CD4-positive, alpha-beta T cell treated with Interleukin-15 for 4 hours (primary cell): ENCODE results near the gene TMEM240.
"Not testable (repeated sequence)": the region's sequence is repeated elsewhere in the genome, so short reads cannot be mapped to it uniquely, and the experiment has no call there.

Experiments
- DNase-seq: peaks from one replicate; pipeline ENCODE4 v3.0.0-alpha.2; 2020; ENCODE audit warnings: low spot score

TMEM240 gene

DNA sequence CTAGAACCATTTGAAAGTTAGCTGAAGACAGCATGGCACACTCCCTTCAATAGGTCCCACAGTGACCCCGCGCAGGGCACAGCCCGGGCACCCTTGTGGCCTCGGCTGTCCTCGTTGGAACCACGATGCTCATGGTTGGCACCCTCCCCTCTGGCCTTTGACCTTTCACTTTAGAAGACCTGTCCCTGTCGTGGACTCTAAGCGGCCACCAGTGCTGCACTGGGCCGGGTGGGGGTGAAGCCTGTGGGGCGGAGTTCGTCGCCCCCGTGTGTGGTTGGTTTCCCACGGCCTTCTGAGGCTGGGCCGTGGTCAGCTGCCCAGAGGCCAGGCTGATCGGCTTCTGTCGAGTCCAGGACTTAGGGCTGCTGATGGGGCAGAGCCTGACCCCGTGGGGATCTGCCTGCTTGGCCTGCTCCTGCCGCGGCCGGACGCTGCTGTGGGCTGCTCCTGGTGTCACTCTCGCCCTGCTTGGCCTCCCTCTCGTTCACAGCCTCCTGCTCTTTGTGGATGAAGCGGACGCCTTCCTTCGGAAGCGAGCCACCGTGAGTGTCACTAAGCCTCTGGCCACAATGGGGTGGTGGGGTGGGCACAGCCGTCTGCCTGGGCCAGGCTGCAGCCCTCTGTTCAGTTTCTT lies 15.6 kb downstream of the TMEM240 start:
- DNase-seq: not testable (repeated sequence)

DNA sequence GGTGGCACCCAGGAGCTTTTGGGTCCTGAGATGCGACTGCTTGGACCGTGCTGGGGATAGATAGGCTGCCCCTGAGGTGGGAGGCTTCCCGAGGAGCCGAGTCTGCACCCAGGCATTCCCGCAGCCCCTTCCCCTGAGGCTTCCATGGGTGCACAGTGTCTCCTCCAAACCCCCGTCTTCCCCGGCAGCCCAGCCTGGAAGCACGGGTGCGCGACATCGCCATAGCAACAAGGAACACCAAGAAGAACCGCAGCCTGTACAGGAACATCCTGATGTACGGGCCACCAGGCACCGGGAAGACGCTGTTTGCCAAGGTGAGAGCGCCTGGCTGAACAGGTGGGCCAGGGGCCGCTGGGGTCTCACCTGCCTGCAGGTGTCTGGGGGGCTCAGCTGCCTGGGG lies 16.8 kb downstream of the TMEM240 start:
- DNase-seq: not testable (repeated sequence)

DNA sequence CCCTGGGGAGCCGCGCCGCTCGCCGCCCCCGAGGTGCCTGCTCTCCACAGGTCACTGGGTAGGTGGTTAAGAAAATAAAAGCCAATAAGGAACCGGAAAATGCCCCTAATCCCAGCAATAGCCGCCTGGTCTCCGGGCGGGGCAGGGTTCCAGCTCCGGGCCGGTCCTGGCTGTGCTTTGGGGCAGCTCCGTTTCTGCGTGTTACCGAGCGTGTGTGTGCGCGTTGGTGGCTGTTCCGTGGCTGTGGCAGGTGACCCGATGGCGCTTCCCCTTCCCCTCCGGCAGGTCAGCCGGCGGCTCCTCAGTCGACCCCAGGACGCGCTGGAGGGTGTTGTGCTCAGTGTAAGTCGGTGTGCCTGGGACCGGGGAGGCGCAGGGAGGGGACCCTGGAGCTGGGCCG lies 17.2 kb downstream of the TMEM240 start:
- not testable (repeated sequence) for DNase-seq

DNA sequence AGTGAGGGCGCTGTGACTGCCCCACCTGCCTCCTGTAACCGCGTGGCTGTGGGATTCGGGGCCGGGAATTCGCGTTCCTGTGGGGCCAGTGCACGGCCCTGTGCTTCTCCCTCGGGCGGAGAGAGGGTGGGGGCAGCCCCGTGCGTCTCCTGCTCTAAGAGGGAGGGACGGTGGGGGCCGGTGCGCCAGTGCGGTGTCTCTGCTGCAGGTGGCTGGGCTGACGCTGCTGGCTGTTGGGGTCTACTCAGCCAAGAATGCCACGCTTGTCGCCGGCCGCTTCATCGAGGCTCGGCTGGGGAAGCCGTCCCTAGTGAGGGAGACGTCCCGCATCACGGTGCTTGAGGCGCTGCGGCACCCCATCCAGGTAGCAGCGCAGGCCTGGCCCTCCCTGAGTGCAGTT lies 17.9 kb downstream of the TMEM240 start:
- DNase-seq: not testable (repeated sequence)

DNA sequence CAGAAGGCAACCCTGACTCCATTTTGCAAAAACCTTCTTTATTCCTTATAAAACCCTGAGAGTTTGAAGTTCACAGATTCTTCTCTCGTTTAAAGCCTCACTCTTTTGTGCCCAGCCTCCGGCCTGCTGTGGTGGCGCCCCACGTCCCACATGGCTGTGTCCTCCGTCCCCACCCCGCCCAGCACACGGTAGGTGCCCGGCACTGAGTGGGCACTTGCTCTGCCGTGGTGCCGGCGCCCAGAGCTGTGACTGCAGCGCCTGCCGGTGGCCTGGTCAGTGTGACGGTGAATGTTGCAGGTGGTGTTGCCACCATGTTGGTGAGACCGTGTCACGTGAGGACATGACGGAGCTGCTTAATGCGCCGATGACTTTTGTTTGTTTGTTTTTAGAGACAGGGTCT lies 19.1 kb downstream of the TMEM240 start:
- no peak for DNase-seq

DNA sequence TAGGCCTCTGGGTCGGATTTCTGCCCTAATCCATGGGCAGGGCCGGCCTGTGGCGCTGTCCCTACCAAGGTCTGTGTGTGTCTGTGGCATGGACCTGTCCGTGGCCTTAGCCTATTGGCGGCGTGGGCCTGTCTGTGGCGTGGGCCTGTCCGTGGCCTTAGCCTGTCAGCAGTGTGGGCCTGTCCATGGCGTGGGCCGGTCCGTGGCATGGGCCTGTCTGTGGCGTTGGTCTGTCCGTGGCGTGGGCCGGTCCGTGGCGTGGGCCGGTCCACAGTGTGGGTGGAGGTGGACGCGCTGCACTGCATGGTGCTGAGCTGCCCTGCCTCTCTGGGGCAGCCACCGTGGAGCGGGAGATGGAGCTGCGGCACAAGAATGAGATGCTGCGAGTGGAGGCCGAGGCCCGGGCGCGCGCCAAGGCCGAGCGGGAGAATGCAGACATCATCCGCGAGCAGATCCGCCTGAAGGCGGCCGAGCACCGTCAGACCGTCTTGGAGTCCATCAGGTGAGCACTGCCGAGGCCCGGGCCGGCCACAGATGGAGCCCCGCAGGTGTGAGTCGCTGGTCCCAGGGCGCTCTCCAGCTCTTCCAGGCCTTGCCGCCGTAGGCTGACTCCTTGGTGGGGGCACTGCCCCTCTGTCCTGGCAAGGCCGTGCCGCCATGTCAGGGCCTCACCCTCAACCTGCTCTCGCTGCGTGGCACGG lies 20.5 kb downstream of the TMEM240 start:
- DNase-seq: not testable (repeated sequence)

DNA sequence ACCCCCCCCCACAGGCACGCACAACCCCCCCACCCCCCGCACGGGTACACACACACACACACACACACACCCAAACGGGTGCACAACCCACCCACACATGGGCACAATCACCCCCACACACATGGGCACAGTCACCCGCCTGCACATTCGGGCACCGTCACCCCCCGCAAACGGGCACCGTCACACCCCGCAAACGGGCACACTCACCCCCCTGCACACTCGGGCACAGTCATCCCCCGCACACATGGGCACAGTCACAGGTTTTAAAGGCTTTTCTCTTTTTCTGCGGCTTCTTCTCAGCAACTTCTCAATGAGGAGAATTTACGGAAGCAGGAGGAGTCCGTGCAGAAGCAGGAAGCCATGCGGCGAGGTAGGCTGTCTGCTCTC lies 21.8 kb downstream of the TMEM240 start:
- DNase-seq: not testable (repeated sequence)

DNA sequence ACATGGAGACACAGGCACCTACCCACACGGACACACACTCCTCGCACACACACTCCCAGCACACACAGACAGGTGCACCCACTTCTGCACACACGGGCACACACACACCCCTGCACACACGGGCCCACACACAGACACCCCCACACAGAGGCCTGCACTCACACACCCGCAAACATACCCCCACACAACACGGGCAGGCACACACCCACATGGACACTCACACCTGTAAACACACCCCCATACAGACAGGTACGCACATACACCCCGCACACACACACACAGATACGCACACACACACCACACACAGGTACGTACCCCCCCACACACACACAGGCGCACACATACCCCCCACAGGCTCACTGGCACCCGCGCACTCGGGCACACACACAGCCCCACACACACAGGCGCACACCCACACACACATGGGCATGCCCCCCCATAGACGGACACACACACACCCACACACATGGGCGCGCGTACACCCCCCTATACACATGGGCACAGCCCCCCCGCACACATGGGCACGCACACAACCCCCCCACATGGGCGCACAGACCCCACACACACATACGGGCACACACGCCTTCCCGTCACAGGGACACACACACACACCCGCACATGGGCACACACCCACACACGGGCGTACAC lies 22.3 kb downstream of the TMEM240 start:
- no peak for DNase-seq

DNA sequence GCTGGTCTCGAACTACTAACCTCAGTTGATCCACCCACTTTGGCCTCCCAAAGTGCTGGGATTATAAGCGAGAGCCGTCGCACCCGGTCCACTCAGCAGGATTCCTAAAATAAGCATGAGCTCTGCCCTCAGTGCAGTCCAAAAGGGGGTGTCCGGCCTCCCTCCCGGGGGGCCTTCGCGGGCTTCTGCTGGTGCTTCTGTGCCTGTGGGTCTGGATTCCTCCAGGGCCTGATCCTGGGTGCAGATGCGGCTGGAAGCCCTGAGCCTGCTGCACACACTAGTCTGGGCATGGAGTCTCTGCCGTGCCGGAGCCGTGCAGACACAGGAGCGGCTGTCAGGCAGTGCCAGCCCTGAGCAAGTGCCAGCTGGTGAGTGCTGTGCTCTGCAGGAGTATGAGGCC lies 23.5 kb downstream of the TMEM240 start:
- DNase-seq: not testable (repeated sequence)

DNA sequence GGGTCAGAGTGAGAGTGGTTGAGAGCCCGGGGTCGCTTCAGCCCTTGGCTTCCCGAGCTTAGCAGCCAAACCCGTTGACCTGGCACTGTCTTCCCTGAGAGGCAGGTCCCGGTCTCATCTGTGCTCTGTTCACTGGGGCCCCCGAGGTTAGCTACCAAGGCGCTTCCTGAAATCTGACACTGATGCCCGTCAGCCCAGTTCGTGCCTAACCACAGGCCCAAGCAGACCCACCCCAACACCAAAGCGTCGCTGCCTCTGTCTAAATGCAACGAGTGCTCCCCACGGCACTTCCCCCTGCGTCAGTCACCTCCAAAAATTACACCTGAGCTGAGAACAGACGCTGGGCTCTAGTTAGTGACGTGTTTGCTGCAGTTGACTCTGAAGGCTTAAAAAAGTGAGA lies 26.0 kb downstream of the TMEM240 start:
- DNase-seq: not testable (repeated sequence)

DNA sequence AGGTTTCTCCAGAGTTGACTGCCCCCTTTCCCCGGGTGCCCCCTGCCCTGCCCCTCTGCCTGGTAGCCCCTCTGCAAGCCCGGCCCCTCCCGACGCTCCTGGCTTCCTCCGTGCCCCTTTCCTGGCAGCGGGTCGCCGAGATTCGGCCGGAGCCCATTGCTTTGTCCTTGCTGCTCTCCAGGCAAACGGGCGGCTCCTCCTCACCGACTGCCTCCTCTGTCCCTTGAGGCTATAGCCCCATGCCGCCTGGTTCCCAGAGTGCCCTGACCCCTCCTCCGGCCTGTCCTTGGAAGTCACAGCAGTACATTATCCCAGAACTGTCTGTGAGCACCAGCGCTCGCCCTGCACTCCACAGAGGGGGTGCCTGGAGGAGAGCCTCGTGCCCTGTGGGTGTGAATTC lies 26.7 kb downstream of the TMEM240 start:
- not testable (repeated sequence) for DNase-seq

DNA sequence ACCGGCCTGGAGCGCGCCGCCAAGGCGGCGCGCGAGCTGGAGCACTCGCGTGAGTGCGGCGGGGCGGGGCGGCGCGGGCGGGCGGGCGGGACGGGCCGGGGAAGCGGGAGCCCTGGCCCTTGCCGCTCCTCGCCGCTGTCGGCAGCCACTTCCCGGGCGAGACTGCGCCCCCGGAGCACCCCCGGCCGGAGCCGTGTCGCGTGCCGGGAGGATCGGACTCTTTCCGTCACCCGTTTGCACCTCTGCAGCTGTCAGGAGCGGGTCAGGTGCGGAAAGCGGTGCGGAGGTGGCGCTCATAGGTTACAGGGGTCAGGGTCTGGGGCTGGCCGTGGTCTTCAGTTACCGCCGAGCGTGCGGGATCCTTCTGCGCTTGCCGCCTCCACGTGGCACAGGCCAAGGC lies 28.0 kb downstream of the TMEM240 start:
- DNase-seq: not testable (repeated sequence)

DNA sequence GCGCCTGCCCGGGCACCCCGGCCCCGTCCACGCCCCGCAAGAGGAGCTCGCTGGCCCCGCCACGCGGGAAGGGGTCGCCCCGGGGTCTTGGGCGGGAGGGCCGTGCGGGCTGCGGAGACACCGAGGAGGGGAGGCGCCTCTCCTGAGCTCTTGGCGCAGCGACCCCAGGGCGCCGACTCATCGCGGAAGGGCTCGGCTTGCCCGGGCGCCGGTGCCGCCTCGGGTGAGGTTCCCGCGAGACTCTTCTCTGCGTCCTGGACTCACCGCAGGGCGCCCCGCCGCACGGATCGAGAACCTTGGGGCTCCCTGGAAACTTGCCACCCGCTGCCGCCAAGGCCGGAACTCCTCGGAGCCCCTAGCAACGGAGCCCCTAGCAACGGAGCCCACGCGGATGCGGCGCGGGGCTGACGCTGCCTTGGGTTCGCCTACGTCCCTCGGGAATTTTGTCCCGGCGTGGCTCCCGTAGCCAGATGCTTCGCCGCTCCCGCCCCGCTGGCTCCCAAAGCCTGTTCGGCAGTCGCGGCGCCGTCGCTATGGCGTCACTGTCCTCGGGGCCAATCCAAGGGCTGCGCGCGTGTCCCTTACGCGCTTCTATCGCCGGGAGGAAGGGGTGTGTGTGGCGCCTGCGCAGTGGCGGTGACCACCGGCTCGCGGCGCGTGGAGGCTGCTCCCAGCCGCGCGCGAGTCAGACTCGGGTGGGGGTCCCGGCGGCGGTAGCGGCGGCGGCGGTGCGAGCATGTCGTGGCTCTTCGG lies 28.7 kb downstream of the TMEM240 start, which contains the start of gene ATAD3A:
ATAD3A (plus strand) TSS at position 630 of the 753 bp plus-strand sequence; CDS start at position 737, 107 bp downstream.
- peak; percentile 96 for DNase-seq

DNA sequence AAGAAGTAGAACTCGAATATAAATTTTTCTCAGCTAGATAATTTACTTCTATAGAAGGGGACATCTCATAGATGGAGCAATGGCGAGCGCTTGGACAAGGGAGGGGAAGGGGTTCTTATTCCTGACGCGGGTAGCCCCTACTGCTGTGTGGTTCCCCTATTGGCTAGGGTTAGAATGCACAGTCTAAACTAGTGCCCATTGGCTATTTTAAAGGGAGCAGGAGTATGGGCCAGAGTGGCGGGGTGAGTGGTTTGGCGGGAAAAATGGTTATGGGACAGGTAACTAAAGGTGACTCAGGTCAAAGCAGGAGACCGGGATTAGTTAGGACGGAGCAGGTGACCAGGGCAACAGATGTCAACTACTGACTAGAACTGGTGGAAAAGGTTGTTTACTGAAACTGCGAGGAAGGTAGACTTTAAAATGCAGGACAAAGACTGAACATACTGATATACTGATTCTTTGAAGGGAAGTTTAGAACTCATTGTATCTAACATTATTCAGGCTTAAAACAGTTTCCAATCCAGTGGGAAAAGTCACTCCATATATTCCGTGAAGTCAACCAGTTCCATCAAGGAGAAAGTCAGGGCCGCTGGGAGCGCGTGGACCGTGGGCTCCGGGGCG lies 29.4 kb downstream of the TMEM240 start:
- DNase-seq: no peak

DNA sequence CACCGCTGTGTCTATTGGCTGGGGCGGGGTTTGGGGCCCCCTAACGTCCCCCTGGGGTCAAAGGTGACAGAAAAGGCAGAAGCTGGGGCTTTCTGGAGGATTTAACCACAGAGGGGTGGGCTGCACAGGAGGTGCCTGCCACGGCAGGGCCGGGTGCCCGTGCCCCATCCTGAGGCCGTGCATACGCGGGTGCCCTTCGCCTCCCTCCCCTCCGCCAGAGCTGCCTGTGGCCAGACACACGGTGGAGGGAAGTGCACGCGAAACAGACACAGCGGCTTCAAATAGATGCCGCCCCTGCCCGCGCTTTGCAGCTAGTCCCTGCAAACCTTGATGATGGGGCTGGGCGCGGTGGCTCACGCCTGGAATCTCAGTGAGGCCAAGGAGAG lies 31.0 kb downstream of the TMEM240 start:
- not testable (repeated sequence) for DNase-seq

DNA sequence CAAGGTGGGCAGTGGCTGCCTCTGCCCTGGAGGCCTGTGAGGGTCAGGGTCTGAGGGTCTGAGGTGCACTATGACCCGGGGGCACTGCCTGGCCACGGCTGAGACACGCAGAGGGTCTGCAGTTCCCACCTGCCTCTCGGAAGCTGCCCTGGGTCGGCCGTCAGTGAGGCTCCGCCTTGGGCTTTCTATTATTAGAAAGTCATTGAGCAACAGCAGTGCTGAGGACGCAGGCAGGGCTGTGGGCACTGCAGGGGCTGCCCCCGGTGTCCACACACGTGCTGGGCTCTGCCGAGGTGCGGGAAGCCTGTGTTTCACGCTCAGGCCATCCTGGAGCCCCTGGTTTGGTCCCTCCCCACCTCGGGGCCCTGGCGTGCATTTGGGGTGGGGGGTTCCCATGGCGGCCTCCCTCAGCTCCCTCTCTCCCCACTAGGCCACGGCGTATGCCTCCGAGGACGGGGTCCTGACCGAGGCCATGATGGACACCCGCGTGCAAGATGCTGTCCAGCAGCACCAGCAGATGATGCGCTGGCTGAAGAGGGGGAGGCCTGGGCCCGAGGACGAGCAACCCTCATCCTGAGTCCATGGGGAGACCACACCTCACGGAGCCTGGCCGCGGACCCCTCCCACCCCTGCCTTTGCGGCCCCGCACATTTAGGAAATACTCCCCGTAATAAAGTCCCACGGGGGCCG lies 31.5 kb downstream of the TMEM240 start:
- not testable (repeated sequence) for DNase-seq

DNA sequence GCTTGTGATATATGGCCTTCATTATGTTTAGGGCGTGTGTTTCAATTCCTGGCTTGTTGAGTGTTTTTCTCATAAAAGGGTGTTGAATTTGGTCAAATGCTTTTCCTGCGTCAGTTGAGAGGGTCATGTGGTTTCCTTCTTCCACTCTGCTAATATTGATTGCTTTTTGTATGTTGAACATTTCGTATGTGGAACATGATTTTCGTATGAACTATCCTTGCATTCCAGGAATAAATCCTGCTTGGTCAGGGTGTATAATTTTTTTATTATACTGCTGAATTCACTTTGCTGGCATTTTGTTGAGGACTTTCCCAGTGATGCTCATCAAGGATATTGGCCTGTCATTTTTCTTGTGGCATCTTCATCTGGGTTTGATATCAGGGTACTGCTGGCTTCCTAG lies 33.1 kb downstream of the TMEM240 start:
- no peak for DNase-seq

DNA sequence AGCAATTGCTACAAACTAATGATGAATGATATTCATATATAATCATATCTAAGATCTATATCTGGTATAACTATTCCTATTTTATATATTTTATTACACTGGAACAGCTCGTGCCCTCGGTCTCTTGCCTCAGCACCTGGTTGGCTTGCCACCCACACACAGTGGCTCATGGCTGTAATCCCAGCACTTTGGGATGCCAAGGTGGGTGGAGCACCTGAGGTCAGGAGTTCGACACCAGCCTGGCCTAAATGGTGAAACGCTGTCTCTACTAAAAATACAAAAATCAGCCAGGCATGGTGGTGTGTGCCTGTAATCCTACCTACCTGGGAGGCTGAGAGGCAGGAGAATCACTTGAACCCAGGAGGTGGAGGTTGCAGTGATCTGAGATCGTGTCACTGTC lies 34.6 kb downstream of the TMEM240 start:
- not testable (repeated sequence) for DNase-seq

DNA sequence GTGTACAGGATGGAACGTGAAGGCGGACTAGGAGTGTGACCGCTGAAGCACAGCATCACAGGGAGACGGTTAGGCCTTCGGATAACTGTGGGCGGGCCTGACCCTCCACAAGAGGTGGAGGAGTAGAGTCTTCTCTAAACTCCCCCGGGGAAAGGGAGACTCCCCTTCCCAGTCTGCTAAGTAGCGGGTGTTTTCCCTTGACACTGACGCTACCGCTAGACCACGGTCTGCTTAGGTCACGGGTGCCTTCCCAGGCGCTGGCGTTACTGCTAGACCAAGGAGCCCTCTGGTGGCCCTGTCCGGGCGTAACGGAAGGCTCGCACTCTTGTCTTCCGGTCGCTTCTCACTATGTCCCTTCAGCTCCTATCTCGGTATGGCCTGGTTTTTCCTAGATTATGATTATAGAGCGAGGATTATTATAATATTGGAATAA lies 35.0 kb downstream of the TMEM240 start:
- not testable (repeated sequence) for DNase-seq

DNA sequence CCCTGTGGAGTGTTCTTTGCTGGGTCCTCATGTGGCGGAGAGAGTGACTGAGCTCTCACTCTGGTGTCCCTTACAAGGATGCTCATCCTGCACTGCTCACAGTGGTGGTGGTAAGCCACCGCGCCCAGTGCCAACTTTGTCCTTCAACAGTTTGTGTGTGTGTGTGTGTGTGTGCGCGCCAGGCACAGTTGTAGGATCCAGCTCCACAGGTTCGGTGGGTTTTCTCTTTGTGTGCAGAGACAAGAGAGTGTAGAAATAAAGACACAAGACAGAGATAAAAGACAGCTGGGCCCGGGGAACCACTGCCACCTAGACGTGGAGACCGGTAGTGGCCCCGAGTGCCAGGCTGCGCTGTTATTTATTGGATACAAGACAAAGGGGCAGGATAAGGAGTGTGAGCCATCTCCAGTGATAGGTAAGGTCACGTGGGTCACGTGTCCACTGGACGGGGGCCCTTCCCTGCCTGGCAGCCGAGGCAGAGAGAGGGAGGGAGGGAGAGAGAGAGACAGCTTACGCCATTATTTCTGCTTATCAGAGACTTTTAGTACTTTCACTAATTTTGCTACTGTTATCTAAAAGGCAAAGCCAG lies 35.6 kb downstream of the TMEM240 start:
- peak; percentile 80 for DNase-seq

DNA sequence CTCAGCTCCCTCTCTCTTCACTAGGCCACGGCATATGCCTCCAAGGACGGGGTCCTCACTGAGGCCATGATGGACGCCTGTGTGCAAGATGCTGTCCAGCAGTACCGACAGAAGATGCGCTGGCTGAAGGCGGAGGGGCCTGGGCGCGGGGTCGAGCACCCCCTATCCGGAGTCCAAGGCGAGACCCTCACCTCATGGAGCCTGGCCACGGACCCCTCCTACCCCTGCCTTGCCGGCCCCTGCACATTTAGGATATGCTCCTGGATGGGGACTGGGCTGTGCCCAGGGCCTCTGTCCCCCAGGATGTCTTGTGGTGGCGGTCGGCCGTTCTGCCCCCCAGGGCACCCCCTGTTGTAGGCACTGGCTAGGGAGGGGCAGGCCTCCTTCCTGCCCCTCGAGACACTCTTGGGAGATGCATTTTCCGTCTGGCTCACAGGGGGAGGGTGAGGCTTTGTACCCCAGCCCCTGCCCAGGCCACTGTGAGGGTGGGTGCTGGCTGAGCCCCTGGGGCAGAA lies 44.9 kb downstream of the TMEM240 start:
- DNase-seq: not testable (repeated sequence)
